OCI-LY1 (cell line): Measurements from ENCODE around the gene NUP37.
"Not testable (repeated sequence)": the region's sequence is repeated elsewhere in the genome, so short reads cannot be mapped to it uniquely, and the experiment has no call there.

Experiments
- EZH2 ChIP-seq: fragments of 200-600 bp; sonication (generic), shearing (Covaris generic); IDR thresholded peaks from 2 replicates; pipeline ENCODE4 v1.8.0; 2017; ENCODE audit warnings: borderline replicate concordance, mixed run types, mild to moderate bottlenecking, antibody characterized with exemption, low read length, moderate library complexity, mixed read lengths
- TF ChIP-seq, protein P1 (sequence below): fragments of 200-600 bp; sonication (generic), shearing (Covaris generic); IDR thresholded peaks from 2 replicates; pipeline ENCODE4 v1.5.1; 2017; ENCODE audit warnings: mild to moderate bottlenecking, antibody characterized with exemption, low read length, moderate library complexity, mixed read lengths

GRCh38 chr12:102147062-102147587, 27.2 kb upstream of the NUP37 start:
- TF ChIP-seq, protein P1, sequence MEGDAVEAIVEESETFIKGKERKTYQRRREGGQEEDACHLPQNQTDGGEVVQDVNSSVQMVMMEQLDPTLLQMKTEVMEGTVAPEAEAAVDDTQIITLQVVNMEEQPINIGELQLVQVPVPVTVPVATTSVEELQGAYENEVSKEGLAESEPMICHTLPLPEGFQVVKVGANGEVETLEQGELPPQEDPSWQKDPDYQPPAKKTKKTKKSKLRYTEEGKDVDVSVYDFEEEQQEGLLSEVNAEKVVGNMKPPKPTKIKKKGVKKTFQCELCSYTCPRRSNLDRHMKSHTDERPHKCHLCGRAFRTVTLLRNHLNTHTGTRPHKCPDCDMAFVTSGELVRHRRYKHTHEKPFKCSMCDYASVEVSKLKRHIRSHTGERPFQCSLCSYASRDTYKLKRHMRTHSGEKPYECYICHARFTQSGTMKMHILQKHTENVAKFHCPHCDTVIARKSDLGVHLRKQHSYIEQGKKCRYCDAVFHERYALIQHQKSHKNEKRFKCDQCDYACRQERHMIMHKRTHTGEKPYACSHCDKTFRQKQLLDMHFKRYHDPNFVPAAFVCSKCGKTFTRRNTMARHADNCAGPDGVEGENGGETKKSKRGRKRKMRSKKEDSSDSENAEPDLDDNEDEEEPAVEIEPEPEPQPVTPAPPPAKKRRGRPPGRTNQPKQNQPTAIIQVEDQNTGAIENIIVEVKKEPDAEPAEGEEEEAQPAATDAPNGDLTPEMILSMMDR: not testable (repeated sequence)
- not testable (repeated sequence) for TF ChIP-seq EZH2
